NOMO-1 (cell line): ENCODE measurements around the gene JAK1.
"Not testable (repeated sequence)": the region's sequence is repeated elsewhere in the genome, so short reads cannot be mapped to it uniquely, and the experiment has no call there.

Source experiments
- DNase-seq, 2 experiments: peaks; one replicate each; lab custom pipeline; 2025; ENCODE audit not compliant: unreplicated experiment in 2 of 2; lab: John Stamatoyannopoulos, UW

Gene JAK1

GRCh38 chr1:64844175-64844574, 122.2 kb downstream of the JAK1 start:
- DNase-seq: no peak

GRCh38 chr1:64843675-64844074, 122.7 kb downstream of the JAK1 start:
- DNase-seq: no peak

- peak in 1 of 2 experiments; percentile 25 for DNase-seq
Measured at GRCh38 chr1:64842224-64842623, 124.1 kb downstream of the JAK1 start.

- no peak for DNase-seq
Measured at GRCh38 chr1:64841330-64842065, 124.9 kb downstream of the JAK1 start.

- DNase-seq: no peak
Measured at GRCh38 chr1:64839732-64840405, 126.5 kb downstream of the JAK1 start.

- no peak for DNase-seq
Measured at GRCh38 chr1:64839261-64839660, 127.1 kb downstream of the JAK1 start.

GRCh38 chr1:64838486-64838885, 127.9 kb downstream of the JAK1 start:
- DNase-seq: no peak

- DNase-seq: no peak
Measured at GRCh38 chr1:64836802-64837201, 129.5 kb downstream of the JAK1 start.

GRCh38 chr1:64834734-64835133, 131.6 kb downstream of the JAK1 start:
- no peak for DNase-seq

GRCh38 chr1:64830030-64830651, 136.2 kb downstream of the JAK1 start:
- DNase-seq: no peak

- no peak for DNase-seq
Measured at GRCh38 chr1:64829411-64830029, 136.8 kb downstream of the JAK1 start.

GRCh38 chr1:64828829-64829228, 137.5 kb downstream of the JAK1 start:
- DNase-seq: peak in 1 of 2 experiments; percentile 24

GRCh38 chr1:64826991-64827390, 139.4 kb downstream of the JAK1 start:
- no peak for DNase-seq

- peak; percentile 17 to 63 for DNase-seq
Measured at GRCh38 chr1:64823691-64824476, 142.5 kb downstream of the JAK1 start.

- no peak for DNase-seq
Measured at GRCh38 chr1:64822621-64823020, 143.7 kb downstream of the JAK1 start.

- not testable (repeated sequence) for DNase-seq
Measured at GRCh38 chr1:64820572-64820971, 145.8 kb downstream of the JAK1 start.

GRCh38 chr1:64817364-64817763, 149.0 kb downstream of the JAK1 start:
- DNase-seq: not testable (repeated sequence)

- no peak for DNase-seq
Measured at GRCh38 chr1:64814427-64814826, 151.9 kb downstream of the JAK1 start.

GRCh38 chr1:64811131-64811530, 155.2 kb downstream of the JAK1 start:
- DNase-seq: no peak

- no peak for DNase-seq
Measured at GRCh38 chr1:64810001-64810400, 156.3 kb downstream of the JAK1 start.

GRCh38 chr1:64809309-64809708, 157.0 kb downstream of the JAK1 start:
- DNase-seq: no peak
